Psoas muscle (tissue), 8 donors: Measurements from ENCODE around the gene PRUNE1. TPM values are rescaled to one million over a fixed set of nuclear protein-coding genes. Genes with fewer than 3 reads are reported as not detected.

Experiments
- ATAC-seq, 4 donors: fragments of 200-7000 bp; cut with Tn5 transposase; one replicate each; pipeline ENCODE4 v1.9.1; 2020; ENCODE audit warnings: moderate library complexity in 3 of 4, mild to moderate bottlenecking in 2 of 4
- DNase-seq, 2 donors: peaks; one replicate each; pipeline ENCODE4 v3.0.0-alpha.2; 2020
- H3K27ac ChIP-seq: fragments of 200-600 bp; one replicate; pipeline ENCODE4 v1.8.0; 2022
- H3K27me3 ChIP-seq, 3 donors: fragments of 200-600 bp in 1 of 3; one replicate each; pipeline versions ENCODE4 v1.6.1 to v1.8.0; 2013 to 2022; ENCODE audit warnings: low read length in 2 of 3, mild to moderate bottlenecking in 2 of 3, moderate library complexity in 1 of 3; ENCODE audit not compliant: insufficient read depth in 3 of 3
- H3K36me3 ChIP-seq, 2 donors: fragments of 200-600 bp in 1 of 2; one replicate each; pipeline versions ENCODE4 v1.6.1 to v1.8.0; 2013 to 2022; ENCODE audit warnings: low read depth in 1 of 2, mild to moderate bottlenecking in 1 of 2, moderate library complexity in 1 of 2; ENCODE audit not compliant: insufficient read depth in 1 of 2
- H3K4me1 ChIP-seq: fragments of 200-600 bp; one replicate; pipeline ENCODE4 v1.8.0; 2022
- H3K4me3 ChIP-seq: fragments of 200-600 bp; one replicate; pipeline ENCODE4 v1.8.0; 2022; ENCODE audit warnings: mild to moderate bottlenecking
- H3K9me3 ChIP-seq: fragments of 200-600 bp; one replicate; pipeline ENCODE4 v1.8.0; 2022
- CTCF ChIP-seq: fragments of 200-600 bp; IDR thresholded peaks from one replicate; pipeline ENCODE4 v1.8.0; 2022; ENCODE audit warnings: antibody characterized with exemption
- whole genome bisulfite sequencing, 3 donors: extraction: QIAGEN DNeasy Blood & Tissue Kit; methylation state at CpG; one replicate each; pipeline versions ENCODE4 v1.1.6 to v1.1.7; 2013; 5-methylcytosine and 5-hydroxymethylcytosine counted together
- intact Hi-C, 2 donors: fragments of 100-400 bp; cut with DNase I; formaldehyde crosslinking; loops; one replicate each; pipeline versions ENCODE4 v1.11.0 to v1.14.2; 2022
- polyA plus RNA-seq, 3 donors: library from polyadenylated mRNA; stranded (reverse); fragments of 200-250 nt; gene quantifications; one replicate each; pipeline ENCODE4 v1.2.3, GENCODE V29; 2013
- total RNA-seq, 4 donors: library from RNA; stranded (reverse); fragmentation: NEBNext Ultra II Directional in 2 of 4; extraction: Animal tissue kit (Norgen Biotek cat#: 25700) in 2 of 4; gene quantifications; one replicate each; pipeline versions ENCODE4 v1.2.1 to v1.2.4, GENCODE V29; 2021 to 2023
- donor health status: healthy with polysubstance abuse.
- donor health status: DM: no; HTN: no; CAD: no; lungs with moderate emphysema.
- donor health status: Bipolar disorder and iron deficiency.
- donor health status: healthy.
- donor health status: DM: yes; HTN: yes; CAD: no.
- donor health status: DM: no; HTN: no; CAD: no.
- donor health status: DM: no; HTN: no; CAD: no.
- donor health status: DM: yes; HTN: yes; CAD: no.

PRUNE1 gene
- total and polyA plus RNA-seq, 7 donors: 12.4 to 33.8 (median 21.2) TPM

- Histone ChIP-seq H3K4me1 (no peaks in the 10 kb centered on the region), H3K4me3 (no peak overlapping the region), H3K27me3 (no peaks in the 10 kb centered on the region), H3K9me3 (no peaks in the 10 kb centered on the region), H3K36me3 (peaks cover 2 to 33% of the 10 kb centered on the region in 2 donors), H3K27ac (no peak overlapping the region)
- WGBS, 3 donors: 81 to 88% (median 87%) methylated on average over 6 of the region's 6 CpGs
- ATAC-seq (no peak), DNase-seq (no peak)
- no peak for TF ChIP-seq CTCF
- intact Hi-C loops: no loop called here
Measured at GRCh38 chr1:151037032-151037431, 28.8 kb downstream of the PRUNE1 start.

GRCh38 chr1:151039521-151039920, 31.3 kb downstream of the PRUNE1 start:
- no peaks in the 10 kb centered on the region for H3K9me3 ChIP-seq
- no peak overlapping the region for H3K27ac ChIP-seq
- DNase-seq: no peak
- H3K27me3 ChIP-seq: no peaks in the 10 kb centered on the region
- no peak for ATAC-seq
- no peaks in the 10 kb centered on the region for H3K4me1 ChIP-seq
- H3K4me3 ChIP-seq: no peak overlapping the region
- WGBS, 3 donors: 90 to 95% (median 90%) methylated on average over 3 of the region's 3 CpGs
- H3K36me3 ChIP-seq: peaks cover 5 to 13% of the 10 kb centered on the region in 2 donors
- TF ChIP-seq CTCF: no peak
- intact Hi-C loops: no loop called here

GRCh38 chr1:151043163-151043562, 34.9 kb downstream of the PRUNE1 start:
- Histone ChIP-seq H3K36me3 (peaks cover 3 to 4% of the 10 kb centered on the region in 2 donors), H3K4me1 (no peaks in the 10 kb centered on the region), H3K27ac (no peak overlapping the region), H3K9me3 (no peaks in the 10 kb centered on the region), H3K4me3 (no peak overlapping the region), H3K27me3 (no peaks in the 10 kb centered on the region)
- no peak for ATAC-seq
- intact Hi-C loops: no loop called here
- DNase-seq: no peak
- 86 to 95% (median 94%) methylated on average over 1 of the region's 1 CpG for WGBS, 3 donors
- no peak for TF ChIP-seq CTCF

- peak within 1 kb of the TSS; percentile 89 for H3K4me3 ChIP-seq
- DNase-seq (peak; percentile 70 to 84), ATAC-seq (peak; percentile 65 to 86 (median 75))
- H3K36me3 ChIP-seq: peaks cover 7 to 33% of the 10 kb centered on the region in 2 donors
- intact Hi-C loops: no loop called here
- TF ChIP-seq CTCF: no peak
- H3K27ac ChIP-seq: peak within 1 kb of the TSS; percentile 87
- WGBS, 3 donors: 0 to 1% (median 0%) methylated on average over 25 to 29 of the region's 29 CpGs
- no peaks in the 10 kb centered on the region for H3K9me3 ChIP-seq
- H3K27me3 ChIP-seq: no peaks in the 10 kb centered on the region
- peaks cover 18% of the 10 kb centered on the region for H3K4me1 ChIP-seq
Measured at GRCh38 chr1:151047591-151047924, 39.3 kb downstream of the PRUNE1 start, which contains the start of gene C1orf56. Gene C1orf56 (plus strand): TSS chr1:151047751. CDS start chr1:151047848, 97 bp downstream.
